Endothelial cell of umbilical vein (primary cell): ENCODE data around the gene CPB1. TPM values are rescaled to one million over a fixed set of nuclear protein-coding genes. Genes with fewer than 3 reads are reported as not detected.

ENCODE experiments used
- BruUV-seq: library from RNA; stranded (reverse); fragments of 400-500 nt; replicated peaks from 2 replicates; lab custom pipeline; 2021; lab: Mats Ljungman, UMichigan
- CTCF ChIA-PET: fragments of 300-600, 350-600 bp; sonication (Branson Sonifier 250); formaldehyde crosslinking; loops from one replicate; lab custom pipeline; 2021; ENCODE audit warnings: antibody characterized with exemption, inconsistent platforms; lab: Charles Lee
- POLR2A ChIA-PET: fragments of 300-600, 350-600 bp; sonication (Branson Sonifier 250); formaldehyde crosslinking; loops from one replicate; lab custom pipeline; 2021; ENCODE audit warnings: antibody characterized with exemption, inconsistent platforms; lab: Charles Lee
- DNase-seq: peaks from one replicate; pipeline ENCODE4 v3.0.0-alpha.2; 2011; ENCODE audit warnings: low read depth, low spot score
- FAIRE-seq: peaks from 2 replicates; lab custom pipeline; 2011; peaks lifted over from hg19 to GRCh38; lab: Jason Lieb, UNC
- H2AFZ ChIP-seq: 2 replicates; pipeline ENCODE4 v1.6.0; 2012; ENCODE audit warnings: low read depth, low read length, control low read depth, inconsistent platforms
- H3K27ac ChIP-seq: 2 replicates; pipeline ENCODE4 v1.5.1; 2011; ENCODE audit warnings: low read depth, mild to moderate bottlenecking, control low read depth, low read length, moderate library complexity; ENCODE audit not compliant: insufficient read depth
- H3K27me3 ChIP-seq, 2 experiments: 2 replicates each; pipeline versions ENCODE4 v1.6.0 to v1.6.1; 2011; ENCODE audit warnings: low read length in 2 of 2, mixed read lengths in 1 of 2; ENCODE audit not compliant: control insufficient read depth in 2 of 2, insufficient read depth in 2 of 2
- H3K36me3 ChIP-seq, 2 experiments: 2 replicates in 1 of 2; 3 replicates in 1 of 2; pipeline ENCODE4 v1.5.1; 2011; ENCODE audit warnings: low read length in 2 of 2, mild to moderate bottlenecking in 1 of 2, moderate library complexity in 1 of 2; ENCODE audit not compliant: control insufficient read depth in 2 of 2, insufficient read depth in 2 of 2; ENCODE audit errors: extremely low read depth in 1 of 2
- H3K4me1 ChIP-seq: 3 replicates; pipeline ENCODE4 v1.5.1; 2011; ENCODE audit warnings: mild to moderate bottlenecking, low read length; ENCODE audit not compliant: control insufficient read depth, insufficient read depth; ENCODE audit errors: extremely low read depth
- H3K4me2 ChIP-seq: 2 replicates; pipeline ENCODE4 v1.6.1; 2011; ENCODE audit warnings: low read length, control low read depth, mixed read lengths; ENCODE audit not compliant: insufficient read depth
- H3K4me3 ChIP-seq, 3 experiments: fragments of 200-600 bp in 1 of 3; sonication (generic), shearing (Covaris generic) in 1 of 3; replicated peaks in 1 of 3; 2 replicates each; pipeline ENCODE4 v1.5.1; 2011 to 2016; ENCODE audit warnings: control low read depth in 3 of 3, low read length in 3 of 3, mild to moderate bottlenecking in 2 of 3, inconsistent platforms in 1 of 3, low read depth in 1 of 3, moderate library complexity in 1 of 3; ENCODE audit not compliant: insufficient read depth in 1 of 3
- H3K79me2 ChIP-seq: 2 replicates; pipeline ENCODE4 v1.6.0; 2012; ENCODE audit warnings: low read length, inconsistent platforms; ENCODE audit not compliant: control insufficient read depth, insufficient read depth
- H3K9ac ChIP-seq: replicated peaks from 2 replicates; pipeline ENCODE3; 2011; ENCODE audit warnings: low read length, control low read depth; ENCODE audit not compliant: insufficient read depth; ENCODE audit errors: extremely low read depth
- H3K9me1 ChIP-seq: replicated peaks from 3 replicates; pipeline ENCODE4 v1.6.0; 2011; ENCODE audit warnings: mild to moderate bottlenecking, low read length; ENCODE audit not compliant: control insufficient read depth, insufficient read depth; ENCODE audit errors: extremely low read depth
- H3K9me3 ChIP-seq: replicated peaks from 2 replicates; pipeline ENCODE4 v1.5.1; 2012; ENCODE audit warnings: low read length, inconsistent platforms; ENCODE audit not compliant: control insufficient read depth, insufficient read depth
- H4K20me1 ChIP-seq: replicated peaks from 2 replicates; pipeline ENCODE3; 2011; ENCODE audit warnings: mild to moderate bottlenecking, low read length; ENCODE audit not compliant: control insufficient read depth, insufficient read depth; ENCODE audit errors: extremely low read depth
- CTCF ChIP-seq, 2 donors: IDR thresholded peaks; 1 replicate in 1 of 2; 2 replicates in 1 of 2; pipeline ENCODE4 v1.5.1; 2011; ENCODE audit warnings: low read length in 2 of 2, mild to moderate bottlenecking in 2 of 2, moderate library complexity in 2 of 2, control low read depth in 1 of 2, inconsistent platforms in 1 of 2, low read depth in 1 of 2; ENCODE audit not compliant: insufficient read depth in 1 of 2; ENCODE audit errors: extremely low read depth in 1 of 2
- EZH2 ChIP-seq: IDR thresholded peaks from 2 replicates; pipeline ENCODE4 v1.6.1; 2012; ENCODE audit warnings: borderline replicate concordance, low read depth, mild to moderate bottlenecking, moderate library complexity, low read length, inconsistent platforms; ENCODE audit not compliant: severe bottlenecking
- FOS ChIP-seq: IDR thresholded peaks from 2 replicates; pipeline ENCODE4 v1.6.1; 2011; ENCODE audit warnings: mild to moderate bottlenecking, low read length, moderate library complexity, borderline replicate concordance; ENCODE audit not compliant: insufficient read depth
- GATA2 ChIP-seq: IDR thresholded peaks from 2 replicates; pipeline ENCODE4 v1.7.0; 2011; ENCODE audit warnings: low read depth, mild to moderate bottlenecking, moderate library complexity, mixed read lengths, low read length; ENCODE audit not compliant: insufficient read length, insufficient read depth
- JUN ChIP-seq: IDR thresholded peaks from 2 replicates; pipeline ENCODE4 v1.6.1; 2011; ENCODE audit warnings: borderline replicate concordance, low read depth; ENCODE audit not compliant: insufficient read length, insufficient read depth
- MAX ChIP-seq: IDR thresholded peaks from 2 replicates; pipeline ENCODE4 v1.6.1; 2011; ENCODE audit not compliant: insufficient read depth, insufficient read length
- MYC ChIP-seq: IDR thresholded peaks from one replicate; pipeline ENCODE4 v1.6.1; 2011; ENCODE audit warnings: mild to moderate bottlenecking, low read depth, low read length
- POLR2A ChIP-seq: IDR thresholded peaks from 2 replicates; pipeline ENCODE4 v1.6.1; 2012; ENCODE audit warnings: low read depth, mild to moderate bottlenecking, control low read depth, low read length
- POLR2AphosphoS5 ChIP-seq: IDR thresholded peaks from 2 replicates; pipeline ENCODE4 v1.6.1; 2012; ENCODE audit warnings: low read depth, mild to moderate bottlenecking, control low read depth, low read length, moderate library complexity; ENCODE audit not compliant: insufficient read depth
- dilution Hi-C: fragments of 300-500 bp; cut with MboI; formaldehyde crosslinking; loops from one replicate; pipeline ENCODE4 v1.15.0; 2019; ENCODE audit warnings: low sequenced_read_pairs; ENCODE audit not compliant: extremely low pct_ligation_motif_present
- intact Hi-C: fragments of 100-400 bp; cut with micrococcal nuclease; formaldehyde crosslinking; loops from one replicate; pipeline ENCODE4 v1.10.0; 2022
- polyA plus RNA-seq, 4 experiments: library from polyadenylated mRNA; depleted of rRNA in 3 of 4; stranded (reverse) in 3 of 4; unstranded in 1 of 4; fragments of >200 nt; gene quantifications; 2 replicates each; pipeline versions ENCODE4 v1.2.1 to v1.2.3, GENCODE V29; 2011 to 2012; ENCODE audit warnings: missing spikeins in 1 of 4
- total RNA-seq: library from RNA; stranded (reverse); gene quantifications from 2 replicates; pipeline ENCODE4 v1.2.3, GENCODE V29; 2021

The CPB1 gene
- total and polyA plus RNA-seq, 2 donors (not counting 3 experiments of a cell fraction or from before 2014, with no cell fraction given), result not detected

GRCh38 chr3:148789146-148789545, 38.5 kb upstream of the CPB1 start:
- TF ChIP-seq FOS, result no peak
- no peak for TF ChIP-seq EZH2
- TF ChIP-seq MAX, result no peak
- no peak for TF ChIP-seq POLR2A
- no peak for TF ChIP-seq POLR2AphosphoS5
- TF ChIP-seq JUN, result no peak
- TF ChIP-seq GATA2, result no peak
- no peak for TF ChIP-seq CTCF (IDR thresholded peaks at IDR 0.05; ENCODE audit: extremely low read depth in 1 of 2, insufficient read depth in 1 of 2, low read depth in 1 of 2, low read length in 2 of 2)
- TF ChIP-seq MYC, result no peak
- Histone ChIP-seq H2AFZ (no peak overlapping the region), H3K4me1 (no peaks in the 10 kb centered on the region), H3K9ac (no peak overlapping the region), H3K9me3 (no peaks in the 10 kb centered on the region), H3K9me1 (no peaks in the 10 kb centered on the region), H3K36me3 (no peaks in the 10 kb centered on the region), H3K4me3 (no peak overlapping the region), H3K27ac (no peak overlapping the region), H3K79me2 (no peaks in the 10 kb centered on the region), H4K20me1 (no peaks in the 10 kb centered on the region), H3K27me3 (peaks cover 0 to 5% of the 10 kb centered on the region in 2 experiments), H3K4me2 (no peak overlapping the region)
- FAIRE-seq, result no peak
- ChIA-PET CTCF (no interaction called here), POLR2A (no interaction called here)
- intact Hi-C loops, result no loop called here
- BruUV-seq, result no TSS peak
- DNase-seq, result no peak
- dilution Hi-C loops, result no loop called here
